GM23248 (cell line): ENCODE data around the gene MICAL2. TPM values are rescaled to one million over a fixed set of nuclear protein-coding genes. Genes with fewer than 3 reads are reported as not detected.
A peak's percentile ranks its signal among the peaks of the same experiment; 100 is the strongest.

Experiments used
- DNase-seq: peaks from one replicate; pipeline ENCODE4 v3.0.0-alpha.2; 2015
- H2AFZ ChIP-seq: fragments of 200-600 bp; sonication (generic); 2 replicates; pipeline ENCODE4 v1.6.1; 2016; ENCODE audit warnings: antibody characterized with exemption
- H3F3A ChIP-seq: fragments of 200-600 bp; sonication (generic); 2 replicates; pipeline ENCODE4 v1.6.1; 2016; ENCODE audit warnings: mild to moderate bottlenecking, antibody characterized with exemption, mixed run types; ENCODE audit not compliant: insufficient read depth
- H3K27ac ChIP-seq: fragments of 200-600 bp; sonication (generic); 2 replicates; pipeline ENCODE4 v1.5.1; 2016; ENCODE audit warnings: mild to moderate bottlenecking
- H3K27me3 ChIP-seq: fragments of 200-600 bp; sonication (generic); replicated peaks from 2 replicates; pipeline ENCODE4 v1.6.1; 2016; ENCODE audit warnings: mild to moderate bottlenecking; ENCODE audit not compliant: insufficient read depth
- H3K36me3 ChIP-seq: fragments of 200-600 bp; sonication (generic); 2 replicates; pipeline ENCODE4 v1.6.1; 2016; ENCODE audit warnings: low read depth, mild to moderate bottlenecking
- H3K4me1 ChIP-seq: fragments of 200-600 bp; sonication (generic); 2 replicates; pipeline ENCODE4 v1.6.1; 2016; ENCODE audit warnings: mild to moderate bottlenecking; ENCODE audit not compliant: insufficient read depth
- H3K4me2 ChIP-seq: fragments of 200-600 bp; sonication (generic); one replicate; pipeline ENCODE4 v1.6.1; 2016; ENCODE audit warnings: mild to moderate bottlenecking; ENCODE audit not compliant: unreplicated experiment
- H3K4me3 ChIP-seq: fragments of 200-600 bp; sonication (generic); 2 replicates; pipeline ENCODE4 v1.5.1; 2016; ENCODE audit warnings: mild to moderate bottlenecking
- H3K79me2 ChIP-seq: fragments of 200-600 bp; sonication (generic); 2 replicates; pipeline ENCODE4 v1.6.1; 2016; ENCODE audit warnings: mild to moderate bottlenecking; ENCODE audit not compliant: insufficient read depth
- H3K9ac ChIP-seq: fragments of 200-600 bp; sonication (generic); 2 replicates; pipeline ENCODE4 v1.6.1; 2016; ENCODE audit warnings: mild to moderate bottlenecking
- H3K9me2 ChIP-seq: fragments of 200-600 bp; sonication (generic); 2 replicates; pipeline ENCODE4 v1.6.1; 2016; ENCODE audit warnings: mixed run types, mild to moderate bottlenecking, moderate library complexity; ENCODE audit not compliant: insufficient read depth
- H3K9me3 ChIP-seq: fragments of 200-600 bp; sonication (generic); one replicate; pipeline ENCODE4 v1.6.1; 2017; ENCODE audit warnings: low read depth
- H4K20me1 ChIP-seq: fragments of 200-600 bp; sonication (generic); 2 replicates; pipeline ENCODE4 v1.6.0; 2016; ENCODE audit not compliant: insufficient read depth
- EZH2 ChIP-seq: fragments of 200-600 bp; sonication (generic); IDR thresholded peaks from 2 replicates; pipeline ENCODE4 v1.6.1; 2018; ENCODE audit warnings: antibody characterized with exemption, mild to moderate bottlenecking; ENCODE audit not compliant: insufficient read depth, poor library complexity, severe bottlenecking
- EZH2phosphoT487 ChIP-seq: fragments of 200-600 bp; sonication (generic); IDR thresholded peaks from 2 replicates; pipeline ENCODE4 v1.6.1; 2018; ENCODE audit warnings: antibody characterized with exemption, moderate library complexity, mild to moderate bottlenecking, low read depth; ENCODE audit not compliant: insufficient read depth
- WGBS, 2 experiments: methylation state at CpG; one replicate each; pipeline ENCODE4 v1.1.6; 2015 to 2017; ENCODE audit warnings: low lambda C conversion rate in 2 of 2, low coverage in 1 of 2; ENCODE audit errors: missing lambda C conversion rate in 2 of 2; 5-methylcytosine and 5-hydroxymethylcytosine counted together
- in situ Hi-C: fragments of 300-500 bp; cut with MboI; formaldehyde crosslinking; loops from 2 replicates; pipeline ENCODE4 v1.15.0; 2020
- polyA plus RNA-seq: library from polyadenylated mRNA; unstranded; fragments of >200 nt; fragmentation: Nextera tagmentation; extraction: Ambion mirVana; gene quantifications from 2 replicates; pipeline ENCODE4 v1.2.1, GENCODE V29; 2016
- total RNA-seq: library from RNA; depleted of rRNA; stranded (reverse); fragments of >200 nt; shearing (Covaris generic); gene quantifications from 2 replicates; pipeline ENCODE4 v1.2.3, GENCODE V29; 2014

The MICAL2 gene
- total and polyA plus RNA-seq, 2 experiments from 2014 or later, result 83.3 to 158 TPM

GRCh38 chr11:12281571-12282478 lies 171.4 kb downstream of the MICAL2 start:
- no peak for TF ChIP-seq EZH2phosphoT487
- TF ChIP-seq EZH2, result no peak
- Histone ChIP-seq H4K20me1 (no peaks in the 10 kb centered on the region), H3K36me3 (no peaks in the 10 kb centered on the region), H3K4me3 (no peak overlapping the region), H3K79me2 (no peaks in the 10 kb centered on the region), H2AFZ (peak overlapping the region; percentile 72), H3K27me3 (no peaks in the 10 kb centered on the region), H3K9ac (peak overlapping the region; percentile 58), H3K9me3 (no peaks in the 10 kb centered on the region), H3K4me2 (peak overlapping the region; percentile 3), H3F3A (peaks cover 45% of the 10 kb centered on the region), H3K4me1 (peaks cover 60% of the 10 kb centered on the region), H3K9me2 (no peaks in the 10 kb centered on the region), H3K27ac (peak overlapping the region; percentile 100)
- in situ Hi-C loops, result no loop called here
- peak; percentile 83 for DNase-seq
- 23 to 26% methylated on average over 12 of the region's 12 CpGs for WGBS, 2 experiments

GRCh38 chr11:12282676-12283075 lies 172.3 kb downstream of the MICAL2 start:
- no peak for DNase-seq
- Histone ChIP-seq H3K4me3 (no peak overlapping the region), H3K9me2 (no peaks in the 10 kb centered on the region), H3K79me2 (no peaks in the 10 kb centered on the region), H3K36me3 (no peaks in the 10 kb centered on the region), H4K20me1 (no peaks in the 10 kb centered on the region), H3K9me3 (no peaks in the 10 kb centered on the region), H3K27me3 (no peaks in the 10 kb centered on the region), H3K4me2 (peak overlapping the region; percentile 3), H3K9ac (peak overlapping the region; percentile 58), H2AFZ (peak overlapping the region; percentile 72), H3K4me1 (peaks cover 66% of the 10 kb centered on the region), H3K27ac (peak overlapping the region; percentile 100), H3F3A (peaks cover 53% of the 10 kb centered on the region)
- whole genome bisulfite sequencing, 2 experiments, result 88 to 95% methylated on average over 6 of the region's 6 CpGs
- TF ChIP-seq EZH2 (no peak), EZH2phosphoT487 (no peak)
- in situ Hi-C loops, result no loop called here

DNA sequence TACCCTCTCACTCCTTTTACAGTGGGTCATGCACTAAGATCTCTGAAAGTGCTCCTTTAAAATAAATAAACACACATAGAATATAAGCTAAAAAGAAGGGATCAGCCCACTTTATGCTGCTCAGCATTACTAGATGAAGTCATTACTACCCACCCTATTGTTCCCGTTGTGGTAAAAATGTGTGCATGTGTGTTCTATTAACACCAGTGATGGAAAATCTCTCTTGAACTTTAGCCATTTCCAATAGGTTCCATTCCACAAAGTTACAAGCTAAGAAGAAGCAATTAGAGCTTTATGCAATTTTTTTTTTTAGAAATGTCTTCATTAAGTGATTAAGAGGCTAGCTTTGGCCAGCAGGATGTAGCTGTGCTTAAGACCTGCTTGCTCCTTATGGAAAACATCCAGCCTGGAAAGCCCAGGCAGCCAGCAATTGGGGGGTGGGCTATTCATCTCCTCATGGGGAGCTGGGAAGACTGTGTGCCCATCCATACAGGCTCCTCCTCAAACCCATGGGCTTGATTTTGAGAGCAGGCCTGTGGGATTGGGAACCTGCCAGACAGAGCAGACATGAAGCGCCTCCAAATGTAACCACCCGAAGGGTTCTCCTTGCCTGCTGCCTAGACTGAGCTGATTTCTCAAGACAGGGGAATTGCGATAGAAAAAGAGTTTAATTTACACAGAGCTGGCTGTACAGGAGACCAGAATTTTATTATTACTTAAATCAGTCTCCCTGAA lies 174.1 kb downstream of the MICAL2 start:
- Histone ChIP-seq H4K20me1 (no peaks in the 10 kb centered on the region), H3K27me3 (no peaks in the 10 kb centered on the region), H3F3A (peaks cover 57% of the 10 kb centered on the region), H3K79me2 (no peaks in the 10 kb centered on the region), H3K9me3 (no peaks in the 10 kb centered on the region), H3K36me3 (no peaks in the 10 kb centered on the region), H3K27ac (peak overlapping the region; percentile 100), H2AFZ (peak overlapping the region; percentile 57), H3K4me1 (peaks cover 78% of the 10 kb centered on the region), H3K9me2 (no peaks in the 10 kb centered on the region), H3K9ac (peak overlapping the region; percentile 92), H3K4me3 (peak overlapping the region; percentile 57), H3K4me2 (peak overlapping the region; percentile 85)
- peak; percentile 64 for DNase-seq
- in situ Hi-C loops, result no loop called here
- 30 to 35% methylated on average over 4 of the region's 4 CpGs for WGBS, 2 experiments
- TF ChIP-seq EZH2, result no peak
- no peak for TF ChIP-seq EZH2phosphoT487

DNA sequence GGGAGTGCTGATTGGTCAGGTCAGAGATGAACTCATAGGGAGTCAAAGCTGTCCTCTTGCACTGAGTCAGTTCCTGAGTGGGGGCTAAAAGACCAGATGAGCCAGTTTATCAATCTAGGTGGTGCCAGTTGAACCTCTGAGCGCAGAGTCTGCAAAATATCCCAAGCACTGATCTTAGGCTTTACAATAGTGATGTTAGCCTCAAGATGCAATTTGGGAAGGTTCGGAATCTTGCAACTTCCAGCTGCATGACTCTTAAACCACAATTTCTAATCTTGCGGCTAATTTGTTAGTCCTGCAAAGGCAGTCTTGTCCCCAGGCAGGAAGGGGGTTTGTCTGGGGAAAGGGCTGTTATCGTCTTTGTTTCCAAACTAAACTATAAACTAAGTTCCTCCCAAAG lies 174.7 kb downstream of the MICAL2 start:
- Histone ChIP-seq H3K9me3 (no peaks in the 10 kb centered on the region), H3K4me3 (peak overlapping the region; percentile 57), H3K9me2 (no peaks in the 10 kb centered on the region), H3K4me1 (peaks cover 78% of the 10 kb centered on the region), H3K9ac (peak overlapping the region; percentile 92), H3K27ac (peak overlapping the region; percentile 100), H3K27me3 (no peaks in the 10 kb centered on the region), H3K4me2 (peak overlapping the region; percentile 85), H3F3A (peaks cover 57% of the 10 kb centered on the region), H4K20me1 (no peaks in the 10 kb centered on the region), H3K79me2 (no peaks in the 10 kb centered on the region), H2AFZ (peak overlapping the region; percentile 57), H3K36me3 (no peaks in the 10 kb centered on the region)
- DNase-seq, result peak; percentile 91
- TF ChIP-seq EZH2phosphoT487, result 0 out of 2 replicates have a peak, but pooled peaks have one; percentile 44
- no peak for TF ChIP-seq EZH2
- in situ Hi-C loops, result no loop called here
- 2 to 7% methylated on average over 4 of the region's 4 CpGs for WGBS, 2 experiments
